GM19397 (cell line): ENCODE data around the gene CCDC160.
"Not testable (repeated sequence)": the region's sequence is repeated elsewhere in the genome, so short reads cannot be mapped to it uniquely, and the experiment has no call there.

Source experiments
- ATAC-seq: cut with Tn5 transposase; IDR thresholded peaks from one replicate; pipeline ENCODE4 v1.9.1; 2021; ENCODE audit warnings: mild to moderate bottlenecking, moderate library complexity; ENCODE audit not compliant: unreplicated experiment

Gene CCDC160

GRCh38 chrX:134236626-134237614 is at the start of gene CCDC160:
Gene CCDC160, plus strand, starts transcription at chrX:134237182. Its CDS starts 7,619 bp downstream, at chrX:134244801.
- ATAC-seq: no peak

DNA sequence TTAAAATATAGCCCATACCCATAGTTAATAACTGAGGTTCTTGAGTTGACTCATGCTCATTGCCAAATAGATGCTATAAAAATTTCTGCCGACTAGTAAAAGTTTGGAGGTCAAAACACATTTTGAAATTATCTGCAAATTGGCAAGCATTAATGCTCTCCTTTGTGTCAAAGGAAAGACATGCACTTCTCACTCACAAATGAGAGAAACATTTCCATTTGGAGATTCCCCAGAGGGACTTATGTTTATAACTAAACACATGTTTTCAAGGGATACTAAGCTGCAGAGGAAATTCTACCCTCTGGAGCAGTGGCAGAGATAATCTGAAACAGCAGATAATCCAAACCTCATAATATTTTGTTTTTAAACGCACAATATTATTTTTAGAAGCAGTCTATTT is 45.7 kb upstream of the CCDC160 start:
- no peak for ATAC-seq

DNA sequence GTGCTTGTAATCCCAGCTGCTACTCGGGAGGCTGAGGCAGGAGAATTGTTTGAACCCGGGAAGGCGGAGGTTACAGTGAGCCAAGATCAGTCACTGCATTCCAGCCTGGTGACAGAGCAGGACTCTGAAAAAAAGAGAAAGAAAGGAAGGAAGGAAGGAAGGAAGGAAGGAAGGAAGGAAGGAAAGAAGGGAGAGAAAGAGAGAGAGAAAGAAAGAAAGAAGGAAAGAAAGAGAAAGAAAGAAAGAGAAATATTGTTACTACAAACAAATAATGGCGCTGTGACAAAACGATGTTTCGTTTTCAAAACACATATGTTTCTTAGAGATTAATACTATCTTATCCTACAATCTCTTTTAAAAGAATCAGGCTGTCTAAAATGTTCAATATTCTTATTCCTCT is 42.1 kb upstream of the CCDC160 start:
- no peak for ATAC-seq

GRCh38 chrX:134202561-134202960 is 34.4 kb upstream of the CCDC160 start:
- ATAC-seq: no peak

GRCh38 chrX:134206221-134206620 is 30.8 kb upstream of the CCDC160 start:
- ATAC-seq: no peak

DNA sequence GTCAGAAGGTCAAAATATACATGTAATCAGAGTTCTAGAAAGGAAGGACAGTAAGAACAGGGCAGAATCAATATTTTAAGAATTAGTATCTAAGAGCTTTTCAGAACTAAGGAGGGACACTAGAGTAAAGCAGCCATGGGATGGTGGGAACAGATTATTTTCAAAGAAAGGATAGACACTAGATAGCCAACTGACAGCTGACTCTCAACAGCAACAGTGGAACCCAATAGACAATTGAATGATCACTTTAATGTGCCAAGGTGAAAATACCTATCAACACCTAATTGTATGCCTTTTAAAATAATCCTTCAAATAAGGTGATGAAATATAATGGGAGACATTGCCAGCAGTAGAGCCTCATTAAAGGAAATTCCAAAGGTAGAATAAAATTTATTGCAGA is 26.5 kb upstream of the CCDC160 start:
- no peak for ATAC-seq

- ATAC-seq: no peak
These were observed 1.7 kb upstream of the CCDC160 start for GRCh38 chrX:134235236-134235635.

GRCh38 chrX:134238144-134238543 is 1.2 kb downstream of the CCDC160 start:
- ATAC-seq: not testable (repeated sequence)

GRCh38 chrX:134239016-134239415 is 2.0 kb downstream of the CCDC160 start:
- no peak for ATAC-seq

DNA sequence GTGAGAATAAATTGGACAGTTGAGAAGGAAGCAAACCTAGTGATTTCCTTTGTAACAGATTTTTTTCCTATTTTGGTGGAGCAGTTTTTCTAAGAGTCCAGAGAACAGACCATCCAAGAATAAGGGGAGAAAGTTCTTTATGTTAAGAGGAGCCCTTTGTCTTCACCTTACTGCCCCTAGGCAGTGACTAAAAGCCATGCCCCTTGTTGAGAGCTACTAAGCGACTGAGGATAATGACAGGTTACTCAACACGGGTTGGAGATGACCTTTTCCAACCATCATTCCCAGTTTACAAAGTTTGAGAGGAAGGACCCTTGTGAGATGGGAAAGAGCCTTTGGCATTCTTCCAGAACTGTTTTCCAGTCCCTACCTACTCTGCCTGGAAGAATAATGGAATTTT is 3.2 kb downstream of the CCDC160 start:
- no peak for ATAC-seq

DNA sequence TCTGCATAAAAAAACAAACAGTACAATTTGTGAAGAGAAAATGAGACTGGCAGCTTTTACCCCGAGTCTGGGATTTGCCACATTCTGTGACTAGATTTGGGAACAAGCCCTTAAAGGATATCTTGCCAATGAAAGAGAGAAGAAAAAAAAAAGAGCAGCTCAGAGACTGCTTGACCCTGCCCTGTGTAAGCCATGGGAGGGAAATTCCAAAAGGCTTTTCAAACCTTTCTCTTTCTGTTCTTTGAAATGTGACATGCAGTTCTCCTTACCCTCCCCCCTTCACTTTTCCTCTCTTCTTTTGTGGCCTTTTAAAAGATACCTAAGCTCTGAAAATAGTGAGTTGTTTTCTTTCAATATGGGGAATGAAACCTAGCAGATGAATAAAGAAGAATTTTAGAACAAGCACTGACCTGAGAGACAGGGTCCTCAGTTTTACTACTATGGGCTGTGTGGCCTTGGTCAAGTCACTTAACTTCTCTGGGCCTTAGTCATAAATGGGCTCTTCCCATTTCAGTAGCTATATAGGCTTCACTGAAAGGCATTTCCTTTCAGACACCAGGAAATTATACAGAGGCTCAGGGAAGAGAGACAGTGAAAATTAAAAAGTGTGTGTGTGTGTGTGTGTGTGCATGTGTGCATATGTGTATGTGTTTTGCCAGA is 5.1 kb downstream of the CCDC160 start:
- ATAC-seq: no peak

DNA sequence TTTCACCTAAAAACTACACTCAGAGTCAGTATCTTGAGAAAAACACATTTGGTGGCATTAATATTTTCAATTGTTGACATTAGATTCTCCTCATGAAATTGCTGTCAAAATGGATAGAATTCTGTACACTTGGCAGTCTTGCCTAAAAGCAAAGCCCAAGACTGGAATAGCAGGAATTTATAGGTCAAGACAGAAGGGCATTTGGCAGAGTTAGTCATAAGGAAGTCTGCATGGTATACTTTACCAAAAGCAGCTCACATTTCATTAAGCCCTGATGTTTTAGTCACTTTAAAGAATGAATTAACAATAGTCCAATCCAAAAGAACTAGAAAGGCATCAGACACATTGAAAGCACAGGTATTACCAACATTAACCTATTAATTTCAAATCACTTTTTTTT is 7.1 kb downstream of the CCDC160 start:
- ATAC-seq: no peak

- no peak for ATAC-seq
These were observed 9.3 kb downstream of the CCDC160 start for GRCh38 chrX:134246282-134246681.

GRCh38 chrX:134247492-134247891 is 10.5 kb downstream of the CCDC160 start:
- ATAC-seq: no peak

DNA sequence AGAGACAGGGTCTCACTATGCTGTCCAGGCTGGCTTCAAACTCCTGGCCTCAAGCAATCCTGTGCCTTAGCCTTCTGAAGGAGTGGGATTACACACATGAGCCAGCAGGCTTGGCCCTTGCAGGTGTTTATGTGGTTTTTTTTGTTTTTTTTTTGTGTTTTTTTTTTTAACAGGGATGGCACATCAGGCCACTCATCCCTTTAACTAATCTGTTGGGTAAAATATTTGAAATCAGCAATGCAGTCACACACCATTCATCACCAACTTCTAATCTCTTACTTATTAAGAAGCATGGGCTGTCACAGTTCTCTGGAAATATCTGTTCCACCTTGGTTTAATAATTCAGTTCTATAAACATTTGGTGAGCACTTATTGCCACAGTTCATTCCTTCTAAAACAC is 12.3 kb downstream of the CCDC160 start:
- ATAC-seq: no peak

- ATAC-seq: no peak
These were observed 14.3 kb downstream of the CCDC160 start for GRCh38 chrX:134251241-134251640.

- no peak for ATAC-seq
These were observed 17.5 kb downstream of the CCDC160 start for GRCh38 chrX:134254511-134254910.

GRCh38 chrX:134255555-134255954 is 18.6 kb downstream of the CCDC160 start:
- no peak for ATAC-seq

GRCh38 chrX:134256684-134257083 is 19.7 kb downstream of the CCDC160 start:
- ATAC-seq: no peak

DNA sequence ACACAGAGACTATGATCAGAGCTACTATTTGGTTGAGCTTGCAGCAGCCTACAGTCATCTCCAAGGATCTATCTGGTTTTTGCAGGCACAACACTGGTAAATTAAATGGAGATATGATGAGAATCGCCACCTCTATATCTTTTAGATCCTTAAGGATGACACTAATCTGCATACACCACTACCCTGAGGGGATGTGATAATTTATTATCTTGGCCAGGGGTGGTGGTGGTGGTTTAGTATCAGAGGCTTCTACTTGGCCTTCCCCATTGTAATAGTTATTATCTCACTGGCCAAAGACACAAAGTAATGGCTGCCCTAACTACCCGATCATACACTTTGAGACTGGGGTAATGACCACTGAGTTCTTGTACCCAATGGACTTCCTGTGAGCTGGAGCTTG is 21.2 kb downstream of the CCDC160 start:
- ATAC-seq: no peak

DNA sequence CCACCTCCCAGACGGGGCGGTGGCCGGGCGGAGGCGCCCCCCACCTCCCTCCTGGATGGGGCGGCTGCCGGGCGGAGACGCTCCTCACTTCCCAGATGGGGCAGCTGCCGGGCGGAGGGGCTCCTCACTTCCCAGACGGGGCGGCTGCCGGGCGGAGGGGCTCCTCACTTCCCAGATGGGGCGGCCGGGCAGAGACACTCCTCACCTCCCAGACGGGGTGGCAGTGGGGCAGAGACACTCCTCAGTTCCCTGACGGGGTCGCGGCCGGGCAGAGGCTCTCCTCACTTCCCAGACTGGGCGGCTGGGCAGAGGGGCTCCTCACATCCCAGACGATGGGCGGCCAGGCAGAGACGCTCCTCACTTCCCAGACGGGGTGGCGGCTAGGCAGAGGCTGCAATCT is 49.0 kb downstream of the CCDC160 start:
- ATAC-seq: not testable (repeated sequence)

GRCh38 chrX:134287346-134287745 is 50.4 kb downstream of the CCDC160 start:
- no peak for ATAC-seq
